Kidney capillary endothelial cell (primary cell): ENCODE data around the gene FAU.

Source experiments
- DNase-seq: peaks from one replicate; pipeline ENCODE4 v3.0.0-alpha.2; 2018; ENCODE audit warnings: low spot score

Gene FAU

DNA sequence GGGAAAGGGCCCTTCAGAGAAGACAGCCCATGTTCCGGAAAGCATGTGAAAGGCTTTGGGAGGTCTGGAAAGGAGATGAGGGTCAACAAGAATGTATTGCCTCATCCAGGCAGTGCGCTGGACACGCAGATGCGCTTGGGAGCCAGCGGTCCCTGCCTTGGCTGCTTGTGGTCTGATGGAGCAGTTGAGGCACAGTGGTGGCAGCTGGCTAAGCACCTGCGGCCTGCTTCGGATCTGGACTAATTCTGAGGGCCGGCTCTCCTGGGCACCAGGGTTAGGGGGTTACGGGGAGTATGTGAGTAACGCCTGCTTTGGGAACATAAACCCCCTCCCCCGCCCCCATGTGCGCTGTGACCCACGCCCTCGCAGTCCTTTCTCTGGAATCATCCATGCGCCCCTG lies 14.9 kb downstream of the FAU start:
- no peak for DNase-seq

GRCh38 chr11:65104628-65105027 lies 17.3 kb downstream of the FAU start:
- no peak for DNase-seq

GRCh38 chr11:65103476-65103875 lies 18.5 kb downstream of the FAU start:
- DNase-seq = no peak

DNA sequence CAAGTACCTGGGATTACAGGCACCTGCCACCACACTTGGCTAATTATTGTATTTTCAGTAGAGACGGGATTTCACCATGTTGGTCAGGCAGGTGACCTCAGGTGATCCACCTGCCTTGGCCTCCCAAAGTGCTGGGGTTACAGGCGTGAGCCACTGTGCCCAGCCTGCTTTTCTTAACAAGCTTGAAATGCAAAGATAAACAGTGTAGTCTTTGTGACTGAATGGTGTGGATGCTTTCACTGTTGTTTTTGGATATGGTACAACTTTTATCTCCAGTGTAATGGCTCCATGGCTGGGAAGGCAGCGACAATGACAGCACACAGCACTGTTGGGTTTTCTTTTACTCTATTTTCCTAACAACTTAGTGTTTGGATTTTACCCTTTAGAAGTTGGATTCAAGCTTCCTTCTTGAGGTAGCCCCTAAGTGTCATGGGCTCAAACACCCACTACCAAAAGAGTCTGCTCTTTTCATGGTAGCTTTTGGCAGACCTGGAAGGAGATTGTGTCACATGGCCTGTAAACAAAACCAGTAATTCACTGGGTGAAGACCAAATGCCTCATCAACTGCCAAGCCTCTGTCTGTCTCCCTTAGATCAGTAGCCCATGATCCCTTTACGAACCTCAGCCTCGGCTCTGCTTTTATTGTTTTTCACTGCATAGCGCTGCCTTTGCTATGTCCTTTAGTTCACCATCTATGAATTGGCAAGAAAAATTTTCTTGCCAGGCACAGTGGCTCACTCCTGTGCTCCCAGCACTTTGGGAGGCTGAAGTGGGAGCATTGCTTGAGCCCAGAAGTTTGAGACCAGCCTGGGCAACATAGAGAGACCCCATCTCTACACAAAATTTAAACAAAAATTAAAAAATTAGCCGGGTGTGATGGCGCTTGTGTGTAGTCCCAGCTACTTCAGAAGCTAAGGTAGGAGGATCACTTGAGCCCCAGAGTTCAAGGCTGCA lies 19.5 kb downstream of the FAU start:
- no peak for DNase-seq

GRCh38 chr11:65100674-65101350 lies 21.1 kb downstream of the FAU start:
- DNase-seq = no peak

DNA sequence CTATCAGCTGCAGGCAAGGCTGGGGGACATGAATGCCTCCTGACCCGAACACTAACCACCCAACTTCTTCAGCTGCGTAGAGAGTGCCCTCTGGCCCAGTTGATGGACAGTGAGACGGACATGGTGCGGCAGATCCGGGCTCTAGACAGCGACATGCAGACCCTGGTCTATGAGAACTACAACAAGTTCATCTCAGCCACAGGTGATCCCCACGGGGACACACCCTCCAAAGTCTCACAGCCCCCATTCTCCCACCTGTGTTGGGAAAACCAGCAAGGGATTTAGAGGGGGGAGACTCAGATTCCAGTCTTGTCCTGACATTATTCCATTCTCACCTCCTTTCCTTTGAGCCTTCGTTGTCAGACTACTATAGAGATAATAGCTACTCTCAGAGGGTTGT lies 25.0 kb downstream of the FAU start:
- no peak for DNase-seq

DNA sequence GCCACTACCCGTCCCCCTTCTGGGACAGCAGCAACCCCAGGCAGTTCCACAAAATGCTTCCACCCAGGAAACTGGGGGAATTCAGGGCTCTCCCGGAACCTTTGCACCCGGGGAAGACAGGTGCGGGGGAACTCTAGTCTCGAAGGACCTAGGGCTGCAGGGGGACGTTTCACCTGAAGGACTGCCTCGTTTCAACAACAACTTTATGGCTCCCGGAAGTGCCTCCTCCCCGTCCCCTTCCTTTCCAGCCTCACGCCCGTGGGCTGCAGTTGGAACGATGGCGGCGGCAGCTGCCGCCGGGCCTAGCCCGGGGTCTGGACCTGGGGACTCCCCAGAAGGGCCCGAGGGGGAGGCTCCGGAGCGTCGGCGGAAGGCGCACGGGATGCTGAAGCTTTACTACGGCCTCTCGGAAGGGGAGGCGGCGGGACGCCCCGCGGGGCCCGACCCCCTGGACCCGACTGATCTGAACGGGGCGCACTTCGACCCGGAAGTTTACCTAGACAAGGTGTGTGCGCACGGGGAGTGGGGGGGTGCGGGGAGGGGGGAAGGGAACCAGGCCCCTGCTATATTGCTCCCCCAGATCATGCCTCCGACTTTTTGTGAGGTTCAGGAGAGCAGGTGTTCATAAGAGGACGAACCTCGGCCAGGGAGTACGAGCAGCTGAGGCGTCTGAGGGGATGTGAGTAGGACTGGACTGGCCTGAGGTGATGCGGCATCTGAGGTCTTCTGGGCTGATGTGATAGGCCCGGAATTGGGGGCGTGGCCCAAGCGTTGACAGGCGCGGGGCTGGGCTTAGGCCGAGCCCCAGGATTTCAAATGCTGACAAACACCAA lies 25.7 kb downstream of the FAU start, which contains the start of gene VPS51:
Gene VPS51 (plus strand): TSS at position 241 of the 833 bp plus-strand sequence. CDS start 37 bp downstream, at position 278.
- DNase-seq = peak; percentile 79

DNA sequence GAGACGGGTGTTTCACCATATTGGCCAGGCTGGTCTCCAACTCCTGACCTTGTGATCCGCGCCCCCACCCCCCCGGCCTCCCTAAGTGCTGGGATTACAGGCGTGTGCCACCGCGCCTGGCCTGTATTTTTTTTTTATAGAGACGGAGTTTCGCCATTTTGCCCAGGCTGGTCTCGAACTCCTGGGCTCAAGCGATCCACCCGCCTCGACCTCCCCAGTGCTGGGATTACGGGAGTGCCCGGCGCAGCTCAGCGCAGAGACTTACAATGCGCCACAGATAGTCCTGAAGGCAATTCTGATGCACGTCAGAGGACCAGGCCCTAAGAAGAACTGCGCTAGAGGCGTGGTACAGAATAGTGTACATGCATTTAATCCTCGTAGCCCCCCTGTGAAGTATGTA lies 26.5 kb downstream of the FAU start:
- DNase-seq = no peak

GRCh38 chr11:65090628-65091027 lies 31.3 kb downstream of the FAU start:
- DNase-seq = no peak

- DNase-seq = no peak
Observed at GRCh38 chr11:65089621-65090020, 32.3 kb downstream of the FAU start.

GRCh38 chr11:65087827-65088226 lies 34.1 kb downstream of the FAU start:
- DNase-seq = no peak

GRCh38 chr11:65087216-65087615 lies 34.7 kb downstream of the FAU start:
- DNase-seq = no peak

DNA sequence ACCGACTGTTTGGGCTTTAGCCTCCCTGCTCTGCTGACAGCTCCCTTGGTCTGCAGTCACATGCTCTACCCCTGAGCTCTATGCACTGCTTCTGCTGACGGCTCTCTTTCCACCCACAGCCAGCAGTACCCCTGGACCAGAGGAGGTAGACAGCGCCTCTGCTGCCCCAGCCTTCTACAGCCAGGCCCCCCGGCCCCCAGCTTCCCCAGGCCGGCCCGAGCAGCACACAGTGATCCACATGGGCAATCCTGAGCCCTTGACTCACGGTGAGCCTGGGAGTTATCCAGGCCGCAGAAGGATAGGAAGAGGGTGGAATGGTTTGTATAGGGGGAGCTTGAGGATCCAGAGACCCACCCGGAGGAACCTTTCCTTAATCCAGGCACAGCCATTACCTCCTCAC lies 35.1 kb downstream of the FAU start:
- DNase-seq = no peak

DNA sequence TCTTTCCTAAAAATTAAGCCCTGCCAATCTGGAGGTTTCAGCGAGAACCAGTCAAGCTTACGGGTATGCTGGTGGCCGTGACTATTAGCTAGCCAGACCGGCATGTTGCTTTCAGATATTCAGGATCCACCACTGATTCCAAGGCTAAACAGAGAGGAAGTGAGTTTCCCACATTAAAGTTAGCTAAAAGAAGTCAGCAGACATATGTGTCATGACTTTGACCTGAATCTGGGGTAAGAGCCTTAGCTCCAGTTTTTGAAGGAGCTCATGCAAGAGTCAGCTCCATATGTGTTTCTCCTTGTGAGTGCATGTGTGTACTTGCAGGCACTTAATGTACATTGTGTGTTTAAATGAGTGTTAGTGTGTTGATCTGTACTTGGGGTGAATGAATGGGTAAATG lies 36.5 kb downstream of the FAU start:
- DNase-seq = no peak

- DNase-seq = no peak
Observed at GRCh38 chr11:65084598-65085375, 37.1 kb downstream of the FAU start.

DNA sequence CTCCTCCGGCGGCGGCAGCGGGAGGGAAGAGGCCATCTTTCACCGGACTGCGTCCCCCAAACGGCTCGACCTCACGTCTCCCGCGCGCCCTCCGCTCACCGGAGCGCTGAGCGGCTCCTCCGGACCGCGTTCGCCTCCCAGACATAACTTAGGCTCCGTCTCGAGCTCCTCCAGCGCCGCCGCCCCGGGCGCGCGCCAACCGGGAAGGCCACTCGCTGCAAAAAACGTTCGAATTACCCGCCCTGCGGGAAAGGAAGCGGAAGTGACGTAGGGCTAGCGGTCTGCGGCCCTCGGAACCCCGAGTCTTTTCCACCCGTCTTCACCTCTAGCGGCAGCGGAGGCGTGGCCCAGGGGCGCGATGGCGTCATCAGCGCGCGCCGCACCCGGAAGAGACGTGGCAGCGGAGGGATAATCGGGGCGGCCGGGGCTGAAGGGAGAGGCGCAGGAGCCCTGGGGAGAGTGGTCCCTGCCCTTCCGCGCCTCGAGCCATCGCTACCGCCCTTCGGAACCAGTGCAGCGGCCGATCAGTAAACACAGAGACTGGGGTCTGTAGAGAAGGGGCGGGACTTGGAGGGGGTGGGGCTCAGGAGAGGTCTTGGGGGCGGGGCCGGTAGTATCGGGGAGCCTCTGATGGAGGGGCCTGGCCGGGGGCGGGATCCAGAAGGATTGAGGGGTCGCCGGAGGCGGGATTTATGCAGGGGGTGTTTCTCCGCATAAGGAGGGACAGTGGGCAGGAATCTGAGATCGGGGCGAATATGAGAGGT lies 37.9 kb downstream of the FAU start, which contains the start of the genes CDCA5 and ZFPL1:
Gene CDCA5 (minus strand): TSS at position 207 of the 764 bp plus-strand sequence. CDS start 62 bp downstream, at position 145.
Gene ZFPL1 (plus strand): TSS at position 389 of the 764 bp plus-strand sequence. CDS start 477 bp downstream, outside the sequence.
- DNase-seq = peak; percentile 92

DNA sequence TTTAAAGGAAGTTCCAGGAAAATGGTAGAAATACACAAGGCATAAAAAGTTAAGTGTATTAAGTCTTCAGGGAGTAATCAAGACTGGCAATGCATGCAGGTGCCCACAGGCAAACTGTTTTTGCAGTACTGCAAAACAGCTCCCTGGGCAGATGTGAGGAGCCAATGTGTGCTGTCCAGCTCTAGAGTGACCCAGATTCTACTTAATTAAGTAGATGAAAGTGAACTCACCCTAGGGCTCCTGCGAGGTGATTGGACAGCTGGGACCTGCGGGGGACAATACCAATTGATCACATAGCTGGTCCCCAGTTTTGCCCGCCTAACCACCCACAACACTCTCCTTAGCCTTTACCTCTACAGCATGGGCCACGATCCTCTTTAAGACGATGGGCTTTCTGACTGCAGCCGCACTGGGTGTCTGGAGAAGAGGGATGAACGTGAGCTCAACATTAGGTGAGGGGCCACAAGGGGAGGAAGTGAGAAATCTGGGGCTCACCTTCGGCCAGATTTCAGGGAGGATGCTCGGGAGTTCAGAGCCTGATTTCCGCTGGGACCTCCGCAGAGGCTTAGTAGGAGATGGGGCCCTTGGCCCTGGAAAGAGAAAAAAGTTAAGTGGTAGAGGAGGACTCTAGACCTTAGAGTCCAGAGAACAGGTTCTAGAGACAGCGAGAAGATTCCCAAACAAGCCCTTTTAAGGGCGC lies 38.6 kb downstream of the FAU start:
- DNase-seq = no peak

- no peak for DNase-seq
Observed at GRCh38 chr11:65078786-65079342, 43.1 kb downstream of the FAU start.

GRCh38 chr11:65078151-65078550 lies 43.8 kb downstream of the FAU start:
- DNase-seq = peak; percentile 26
